Activated B cell treated with CpG ODN at 0.5 μM for 24 hours (primary cell): ENCODE results near the gene DDIAS. TPM values are rescaled to one million over a fixed set of nuclear protein-coding genes. Genes with fewer than 3 reads are reported as not detected.

ENCODE experiments used
- ATAC-seq: fragments of 200-7000 bp; cut with Tn5 transposase; one replicate; pipeline ENCODE4 v1.10.0; 2021; ENCODE audit warnings: low read depth, mild to moderate bottlenecking, moderate library complexity
- CTCF ChIA-PET: fragments of 350-600 bp; sonication (Branson Sonifier 250); formaldehyde crosslinking; loops from one replicate; lab custom pipeline; 2021; ENCODE audit warnings: antibody characterized with exemption; lab: Charles Lee
- POLR2A ChIA-PET: fragments of 350-600 bp; sonication (Branson Sonifier 250); formaldehyde crosslinking; loops from one replicate; lab custom pipeline; 2021; ENCODE audit warnings: antibody characterized with exemption; lab: Charles Lee
- DNase-seq: peaks from one replicate; pipeline ENCODE4 v3.0.0; 2022
- H3K27ac Mint-ChIP-seq: one replicate; pipeline ENCODE4 v1.8.0; 2020; ENCODE audit warnings: mixed read lengths
- H3K27me3 Mint-ChIP-seq: one replicate; pipeline ENCODE4 v1.8.0; 2021; ENCODE audit warnings: mixed read lengths
- H3K36me3 Mint-ChIP-seq: one replicate; pipeline ENCODE4 v1.8.0; 2021; ENCODE audit warnings: low read depth, mixed read lengths
- H3K4me1 Mint-ChIP-seq: one replicate; pipeline ENCODE4 v1.8.0; 2021; ENCODE audit warnings: mixed read lengths
- H3K4me3 Mint-ChIP-seq: one replicate; pipeline ENCODE4 v1.8.0; 2020; ENCODE audit warnings: mild to moderate bottlenecking, mixed read lengths
- H3K9me3 Mint-ChIP-seq: one replicate; pipeline ENCODE4 v1.8.0; 2020; ENCODE audit warnings: mixed read lengths
- CTCF ChIP-seq: fragments of 200-600 bp; IDR thresholded peaks from one replicate; pipeline ENCODE4 v1.8.0; 2022; ENCODE audit warnings: antibody characterized with exemption, mild to moderate bottlenecking
- intact Hi-C: fragments of 100-400 bp; cut with micrococcal nuclease; formaldehyde crosslinking; loops from one replicate; pipeline ENCODE4 v1.15.1; 2024
- total RNA-seq: library from RNA; stranded (reverse); gene quantifications from 2 replicates; pipeline ENCODE4 v1.2.3, GENCODE V29; 2022

The DDIAS gene
- total RNA-seq, 1 donor from 2014 or later = 4.7 TPM

GRCh38 chr11:82858133-82858532 lies 43.4 kb upstream of the DDIAS start:
- no peaks in the 10 kb centered on the region for H3K9me3 Mint-ChIP-seq
- peaks cover 30% of the 10 kb centered on the region for H3K36me3 Mint-ChIP-seq
- intact Hi-C loops = no loop called here
- no peak overlapping the region for H3K27ac Mint-ChIP-seq
- CTCF ChIA-PET = no interaction called here
- H3K4me1 Mint-ChIP-seq = peaks cover 8% of the 10 kb centered on the region
- POLR2A ChIA-PET = no interaction called here
- no peak overlapping the region for H3K4me3 Mint-ChIP-seq
- no peaks in the 10 kb centered on the region for H3K27me3 Mint-ChIP-seq
- no peak for TF ChIP-seq CTCF
- DNase-seq = no peak
- no peak for ATAC-seq

GRCh38 chr11:82858556-82859091 lies 42.9 kb upstream of the DDIAS start:
- intact Hi-C loops = no loop called here
- DNase-seq (no peak), ATAC-seq (no peak)
- no peak for TF ChIP-seq CTCF
- H3K9me3 Mint-ChIP-seq = no peaks in the 10 kb centered on the region
- no peak overlapping the region for H3K4me3 Mint-ChIP-seq
- ChIA-PET CTCF (no interaction called here), POLR2A (no interaction called here)
- H3K36me3 Mint-ChIP-seq = peaks cover 26% of the 10 kb centered on the region
- H3K27ac Mint-ChIP-seq = no peak overlapping the region
- no peaks in the 10 kb centered on the region for H3K27me3 Mint-ChIP-seq
- H3K4me1 Mint-ChIP-seq = peaks cover 5% of the 10 kb centered on the region

GRCh38 chr11:82859750-82860149 lies 41.8 kb upstream of the DDIAS start:
- H3K4me1 Mint-ChIP-seq = peaks cover 2% of the 10 kb centered on the region
- intact Hi-C loops = no loop called here
- peaks cover 25% of the 10 kb centered on the region for H3K36me3 Mint-ChIP-seq
- no peaks in the 10 kb centered on the region for H3K9me3 Mint-ChIP-seq
- ChIA-PET POLR2A (no interaction called here), CTCF (interaction anchor here (0.6 to 1.7 kb wide), 2 partner anchors 8 to 390 kb away, joined by 5 to 6 read pairs; no protein-coding TSS in a partner anchor)
- no peak overlapping the region for H3K27ac Mint-ChIP-seq
- H3K4me3 Mint-ChIP-seq = no peak overlapping the region
- no peaks in the 10 kb centered on the region for H3K27me3 Mint-ChIP-seq
- no peak for TF ChIP-seq CTCF
- DNase-seq (no peak), ATAC-seq (no peak)

- Mint-ChIP-seq H3K27me3 (no peaks in the 10 kb centered on the region), H3K4me1 (peaks cover 5% of the 10 kb centered on the region), H3K36me3 (peaks cover 16% of the 10 kb centered on the region), H3K9me3 (no peaks in the 10 kb centered on the region), H3K27ac (no peak overlapping the region), H3K4me3 (no peak overlapping the region)
- intact Hi-C loops = no loop called here
- DNase-seq (no peak), ATAC-seq (no peak)
- POLR2A ChIA-PET = no interaction called here
- CTCF ChIA-PET = no interaction called here
- TF ChIP-seq CTCF = no peak
Measured at GRCh38 chr11:82862379-82862778, 39.2 kb upstream of the DDIAS start.

GRCh38 chr11:82863209-82863608 lies 38.3 kb upstream of the DDIAS start:
- POLR2A ChIA-PET = no interaction called here
- peaks cover 9% of the 10 kb centered on the region for H3K4me1 Mint-ChIP-seq
- TF ChIP-seq CTCF = no peak
- DNase-seq (no peak), ATAC-seq (no peak)
- CTCF ChIA-PET = interaction anchor here (0.8 kb wide), 1 partner anchor 387 kb away, joined by 3 read pairs; no protein-coding TSS in a partner anchor
- H3K9me3 Mint-ChIP-seq = no peaks in the 10 kb centered on the region
- no peaks in the 10 kb centered on the region for H3K27me3 Mint-ChIP-seq
- H3K36me3 Mint-ChIP-seq = peaks cover 8% of the 10 kb centered on the region
- no peak overlapping the region for H3K4me3 Mint-ChIP-seq
- H3K27ac Mint-ChIP-seq = no peak overlapping the region
- intact Hi-C loops = no loop called here
